ENCODE data around the gene COX6A1.

Gene COX6A1

DNA sequence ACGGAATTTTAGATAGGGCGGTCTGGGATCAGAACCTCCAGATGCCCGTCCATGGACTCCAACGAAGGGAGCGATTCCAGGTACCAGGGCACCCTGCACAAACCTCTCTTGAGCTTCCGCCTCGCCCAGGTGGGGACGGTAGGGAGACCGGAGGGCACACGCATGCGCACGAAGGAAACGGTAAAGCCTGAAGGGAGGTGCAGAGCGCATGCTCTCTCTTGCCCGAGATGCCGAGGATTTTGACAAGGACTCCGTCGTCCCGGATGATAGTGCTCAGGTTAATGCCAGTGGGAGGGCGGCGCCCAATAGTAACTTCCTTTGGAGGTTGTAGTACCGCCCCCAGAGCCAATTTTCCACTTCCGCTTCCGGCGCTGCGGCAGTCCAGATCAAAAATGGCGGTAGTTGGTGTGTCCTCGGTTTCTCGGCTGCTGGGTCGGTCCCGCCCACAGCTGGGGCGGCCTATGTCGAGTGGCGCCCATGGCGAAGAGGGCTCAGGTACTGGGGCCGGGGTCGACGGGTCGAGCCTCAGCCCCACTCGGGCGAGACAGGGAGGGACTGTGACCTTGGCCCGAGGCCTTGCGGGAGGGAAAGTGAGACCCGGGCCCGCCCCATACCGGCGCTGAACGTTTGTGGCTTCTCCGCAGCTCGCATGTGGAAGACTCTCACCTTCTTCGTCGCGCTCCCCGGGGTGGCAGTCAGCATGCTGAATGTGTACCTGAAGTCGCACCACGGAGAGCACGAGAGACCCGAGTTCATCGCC is at the start of gene COX6A1:
TSS of gene COX6A1 (plus strand) at position 379 of the 760 bp plus-strand sequence. CDS start at position 393, 14 bp downstream.
- DNase-seq = peak; percentile 96

DNA sequence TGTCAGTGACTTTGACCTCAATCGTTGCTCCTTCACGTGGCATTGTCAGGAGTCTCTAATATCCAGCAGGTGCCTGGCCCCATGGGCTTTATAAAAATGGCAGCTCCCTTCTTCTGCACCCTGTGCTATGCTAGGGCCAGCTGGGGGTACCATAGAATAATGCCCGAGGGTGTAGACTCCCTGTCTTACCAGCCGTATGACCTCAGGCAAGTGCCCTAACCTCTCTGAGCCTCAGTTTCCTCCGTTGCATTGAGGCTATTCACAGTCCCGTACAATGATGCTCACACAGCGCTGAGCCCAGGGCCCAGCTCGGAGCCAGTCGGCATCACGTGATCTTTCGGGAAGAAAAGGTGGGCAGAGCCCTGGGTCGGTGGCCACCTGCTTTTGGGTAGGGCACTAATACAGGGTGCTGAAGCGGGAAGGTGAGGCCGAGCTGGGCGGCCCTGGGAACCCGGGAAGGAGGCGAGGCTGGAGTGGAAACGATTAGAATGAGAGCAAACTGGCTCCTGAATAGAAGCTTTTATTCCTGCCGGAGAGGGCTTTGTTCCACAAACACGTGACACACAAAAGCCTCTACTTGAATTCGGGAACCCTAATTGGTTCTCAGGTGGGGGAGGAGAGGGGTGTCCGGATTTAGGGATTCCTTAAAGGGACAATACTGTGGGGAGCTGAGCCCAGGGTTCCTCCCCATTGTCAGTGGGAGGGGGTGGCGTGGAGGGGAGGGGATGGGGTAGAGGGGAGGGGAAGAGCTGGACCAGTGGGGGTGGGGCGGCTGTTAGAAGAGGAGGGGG is 49.0 kb upstream of the COX6A1 start:
- DNase-seq = no peak

DNA sequence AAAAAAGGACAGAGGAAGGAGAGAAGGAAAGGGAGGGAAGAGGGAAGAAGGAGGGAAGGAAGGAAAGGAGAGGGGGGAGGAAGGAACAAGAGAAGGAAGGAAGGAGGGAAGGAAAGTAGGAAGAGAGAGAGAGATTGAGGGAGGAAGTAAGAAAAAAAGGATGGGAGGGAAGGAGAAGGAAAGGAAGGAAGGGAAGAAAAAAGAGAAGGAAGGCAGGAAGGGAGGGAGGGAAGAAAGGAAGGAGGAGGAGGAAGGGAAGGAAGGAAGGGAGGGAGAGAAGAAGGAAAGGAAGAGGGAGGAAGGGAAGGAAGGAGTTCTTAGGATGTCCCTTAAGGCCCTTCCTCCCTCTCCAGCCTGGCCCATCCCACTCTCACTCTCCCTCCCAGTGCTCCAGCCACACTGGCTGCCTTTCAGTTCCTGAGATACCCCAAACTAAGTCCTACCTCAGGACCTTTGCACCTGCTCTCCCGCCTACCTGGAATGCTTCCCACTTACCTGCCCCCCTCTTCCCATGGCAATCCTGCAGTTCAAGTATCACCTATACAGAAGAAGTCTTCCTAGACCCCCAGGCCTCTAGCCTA is 47.3 kb upstream of the COX6A1 start:
- DNase-seq = no peak

DNA sequence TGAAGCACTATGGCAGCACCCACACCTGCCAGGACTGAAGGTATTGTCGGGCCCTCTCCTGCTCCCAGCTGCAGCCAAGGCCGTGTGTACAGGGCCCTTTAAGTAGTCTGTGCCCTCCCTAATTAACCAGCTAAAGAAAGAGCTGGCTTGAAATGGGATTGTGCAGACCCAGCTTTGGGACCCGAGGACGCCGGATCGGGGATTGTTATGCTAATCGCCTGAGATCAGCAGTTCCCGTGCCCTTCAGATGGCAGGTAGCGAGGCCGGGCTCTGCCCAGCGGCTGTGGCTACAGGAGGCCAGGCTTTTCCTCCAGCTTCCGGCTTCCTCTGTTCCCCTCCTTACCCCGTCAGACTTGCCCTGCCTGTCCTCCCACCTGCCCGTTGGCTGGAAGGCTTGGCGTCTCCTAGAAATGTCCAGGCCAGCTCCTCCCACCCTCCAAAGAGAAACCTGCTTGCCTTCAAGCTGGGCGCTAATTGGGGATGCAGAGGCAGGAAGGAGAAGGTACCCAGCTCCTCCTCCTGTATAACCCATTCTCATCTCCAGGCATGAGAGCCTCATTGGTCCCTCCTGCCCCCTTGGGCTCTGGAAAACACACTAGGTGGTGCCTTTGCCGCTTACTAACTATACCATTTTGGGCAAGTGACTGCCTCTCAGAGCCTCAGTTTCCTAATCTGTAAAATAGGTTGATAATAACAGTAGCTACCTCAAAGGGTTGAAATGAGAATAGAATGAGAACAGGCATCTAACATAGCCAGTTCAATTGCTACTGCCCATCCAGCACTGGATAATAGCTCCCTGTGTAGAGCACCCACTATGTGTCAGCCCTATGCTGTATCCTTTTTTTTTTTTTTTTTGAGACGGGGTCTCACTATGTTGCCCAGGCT is 43.2 kb upstream of the COX6A1 start:
- DNase-seq = no peak

DNA sequence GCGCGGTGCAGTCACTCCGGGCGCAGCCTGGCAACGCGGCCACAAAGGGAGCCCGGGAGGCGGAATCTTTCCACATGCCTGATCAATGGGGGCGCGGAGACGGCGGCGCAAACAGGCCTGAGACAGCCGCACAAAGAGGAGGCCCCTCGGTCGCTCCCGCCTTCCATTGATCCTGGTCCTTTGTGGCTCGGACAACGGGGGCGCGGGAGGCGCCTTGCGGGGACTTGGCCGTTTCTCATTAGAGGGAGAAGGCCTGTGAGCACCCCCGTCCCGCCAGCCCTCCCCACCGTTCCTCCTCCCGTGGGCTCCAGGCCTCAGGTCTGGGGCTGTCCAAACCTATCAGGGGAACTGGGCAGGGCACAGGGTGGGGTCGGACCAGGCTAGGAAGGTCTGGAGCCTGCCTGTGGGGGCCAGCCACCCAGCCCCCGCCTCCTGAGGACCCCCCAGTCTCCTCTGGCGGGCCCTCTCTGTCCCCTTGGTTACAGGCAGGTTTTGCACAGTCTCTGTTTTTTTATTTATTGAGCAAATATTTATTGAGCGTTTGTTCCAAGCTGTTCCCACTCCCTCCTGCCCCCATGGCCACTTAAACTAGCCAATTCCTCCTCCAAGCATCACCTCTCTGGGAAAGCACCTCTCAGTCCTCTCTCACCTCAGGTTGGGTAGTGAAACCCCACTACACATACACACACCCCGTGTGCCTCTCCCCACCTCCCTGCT is 39.9 kb upstream of the COX6A1 start:
- no peak for DNase-seq

DNA sequence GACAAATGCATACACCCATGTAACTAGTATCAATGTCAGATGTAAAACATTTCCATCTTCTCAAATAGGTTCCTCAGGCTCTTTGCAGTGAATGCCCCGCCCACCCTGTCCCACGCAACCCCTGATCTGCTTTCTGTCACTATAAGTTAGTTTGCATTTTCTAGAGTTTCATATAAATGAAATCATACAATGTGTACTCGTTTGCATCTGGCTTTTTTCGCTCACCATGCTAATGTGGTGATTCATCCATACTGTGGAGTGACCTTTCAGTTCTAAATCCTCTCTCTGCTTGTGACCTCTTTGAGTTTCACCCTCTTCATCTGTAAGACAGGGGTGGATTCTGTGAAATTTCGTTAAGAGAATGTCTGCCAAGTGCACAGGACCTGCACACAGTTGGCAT is 38.4 kb upstream of the COX6A1 start:
- no peak for DNase-seq

DNA sequence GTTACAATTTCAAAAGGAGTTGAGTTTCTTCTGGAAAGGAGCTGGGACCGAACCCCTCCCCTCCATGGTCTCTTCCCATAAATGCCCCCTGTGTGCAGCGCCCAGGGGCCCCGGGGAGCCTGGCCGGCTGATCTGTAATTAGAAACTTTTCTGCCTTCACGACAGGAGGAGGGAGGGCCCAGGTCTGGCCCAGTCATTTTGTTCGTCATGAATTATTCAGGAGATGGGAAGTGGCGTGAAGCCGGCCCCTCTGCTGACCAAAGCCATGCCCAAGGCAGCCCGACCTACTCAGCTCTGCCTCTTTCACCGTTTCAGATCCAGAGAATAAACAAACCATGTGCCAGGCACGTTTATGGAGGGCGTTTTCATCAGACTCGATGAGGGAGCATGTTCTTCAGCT is 35.7 kb upstream of the COX6A1 start:
- no peak for DNase-seq

DNA sequence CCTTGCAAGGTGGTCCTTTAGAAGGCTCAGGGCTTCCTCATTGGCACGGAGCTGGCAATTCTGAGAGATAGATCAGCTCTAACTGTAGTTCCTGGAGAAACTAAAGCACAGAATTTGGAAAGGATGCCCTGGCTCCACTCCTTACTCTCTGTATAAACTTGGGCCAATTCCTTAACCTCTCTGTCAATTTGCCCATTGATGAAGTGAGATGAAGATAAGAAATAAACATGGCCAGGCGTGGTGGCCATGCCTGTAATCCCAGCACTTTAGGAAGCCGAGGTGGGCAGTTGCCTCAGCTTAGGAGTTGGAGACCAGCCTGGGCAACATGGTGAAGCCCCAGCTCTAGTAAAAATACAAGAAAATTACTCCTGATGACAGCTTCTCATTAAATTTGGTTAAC is 34.0 kb upstream of the COX6A1 start:
- no peak for DNase-seq

DNA sequence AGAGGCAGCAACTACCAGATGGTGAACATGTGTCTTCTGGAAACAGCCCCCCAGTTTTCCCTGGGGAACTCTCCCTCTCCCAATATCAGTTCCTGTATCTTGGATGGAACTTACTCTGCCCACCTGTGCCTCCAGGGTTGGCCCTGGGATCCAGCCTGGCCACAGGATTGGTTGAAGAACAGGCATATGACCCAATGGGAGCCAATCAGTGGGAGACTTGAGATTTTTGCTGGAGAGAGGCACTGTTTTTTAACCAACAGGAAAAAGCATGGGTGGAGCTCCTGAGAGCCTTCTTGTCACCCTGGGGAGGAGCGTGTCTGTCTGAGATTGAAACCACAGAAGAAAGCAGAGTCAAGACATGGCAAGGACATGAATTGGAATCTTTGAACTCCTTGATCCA is 33.6 kb upstream of the COX6A1 start:
- DNase-seq = no peak

DNA sequence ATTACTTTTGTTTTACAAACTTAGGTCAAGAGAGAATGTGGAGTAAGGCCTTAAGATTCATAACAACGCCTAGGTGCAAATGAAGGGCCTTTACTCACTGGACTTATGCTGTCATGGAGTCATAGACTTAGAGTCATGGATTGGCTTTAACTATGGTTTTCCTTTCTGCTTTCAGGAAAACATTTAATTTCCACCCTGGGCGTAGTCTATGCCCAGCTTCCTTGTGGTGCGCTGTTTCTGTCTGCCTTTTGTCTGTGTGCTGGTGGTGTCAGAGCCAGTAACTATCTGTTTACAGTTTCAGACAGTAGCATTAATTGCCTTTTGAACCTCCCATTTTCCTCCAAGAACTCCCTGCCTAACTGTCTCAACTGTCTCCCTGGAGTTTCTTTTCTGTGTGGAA is 31.8 kb upstream of the COX6A1 start:
- no peak for DNase-seq

DNA sequence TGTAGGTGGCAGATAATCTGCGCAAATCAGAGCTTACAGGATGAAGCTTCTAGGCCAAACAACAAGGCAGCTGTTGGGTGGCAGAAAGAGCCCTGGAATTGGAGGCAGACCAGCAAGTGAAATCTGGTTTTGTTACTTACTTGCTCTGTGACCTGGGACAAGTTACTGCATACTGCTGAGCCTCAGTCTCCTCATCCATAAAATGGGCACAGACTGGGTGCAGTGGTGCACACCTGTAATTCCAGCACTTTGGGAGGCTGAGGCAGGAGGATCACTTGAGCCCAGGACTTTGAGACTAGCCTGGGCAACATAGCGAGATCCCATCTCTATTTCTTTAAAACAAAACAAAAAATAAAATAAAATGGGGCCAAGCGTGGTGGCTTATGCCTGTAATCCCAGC is 31.4 kb upstream of the COX6A1 start:
- no peak for DNase-seq

DNA sequence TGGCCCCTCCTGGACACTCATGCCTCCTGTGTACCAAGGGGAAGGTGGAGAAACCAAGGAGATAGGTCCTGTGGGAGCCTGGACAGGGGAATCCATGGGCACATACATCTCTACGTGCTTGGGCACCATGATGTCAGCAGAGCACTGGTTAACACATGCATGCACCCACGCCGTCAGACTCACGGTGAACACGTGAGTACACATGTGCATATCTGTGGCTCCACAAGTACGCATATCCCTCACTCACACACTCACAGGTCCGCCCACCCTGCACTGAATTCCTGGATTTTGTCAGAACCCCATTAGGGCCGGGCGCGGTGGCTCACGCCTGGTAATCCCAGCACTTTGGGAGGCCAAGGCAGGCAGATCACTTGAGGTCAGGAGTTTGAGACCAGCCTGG is 29.1 kb upstream of the COX6A1 start:
- DNase-seq = no peak

DNA sequence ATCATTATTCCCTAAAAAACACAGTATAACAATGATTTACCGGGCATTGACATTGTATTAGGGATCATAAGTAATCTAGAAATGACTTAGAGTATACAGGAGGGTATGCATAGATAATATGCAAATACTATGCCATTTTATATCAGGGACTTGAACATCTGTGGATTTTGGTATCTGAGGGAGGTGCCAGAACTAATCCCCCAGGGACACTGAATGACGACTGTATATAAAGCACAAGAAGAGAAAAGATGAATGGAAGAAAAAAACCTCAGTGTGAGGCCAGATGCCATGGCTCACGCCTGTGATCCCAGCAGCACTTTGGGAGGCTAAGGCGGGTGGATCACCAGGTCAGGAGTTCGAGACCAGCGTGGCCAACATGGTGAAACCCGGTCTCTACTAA is 25.5 kb upstream of the COX6A1 start:
- no peak for DNase-seq

DNA sequence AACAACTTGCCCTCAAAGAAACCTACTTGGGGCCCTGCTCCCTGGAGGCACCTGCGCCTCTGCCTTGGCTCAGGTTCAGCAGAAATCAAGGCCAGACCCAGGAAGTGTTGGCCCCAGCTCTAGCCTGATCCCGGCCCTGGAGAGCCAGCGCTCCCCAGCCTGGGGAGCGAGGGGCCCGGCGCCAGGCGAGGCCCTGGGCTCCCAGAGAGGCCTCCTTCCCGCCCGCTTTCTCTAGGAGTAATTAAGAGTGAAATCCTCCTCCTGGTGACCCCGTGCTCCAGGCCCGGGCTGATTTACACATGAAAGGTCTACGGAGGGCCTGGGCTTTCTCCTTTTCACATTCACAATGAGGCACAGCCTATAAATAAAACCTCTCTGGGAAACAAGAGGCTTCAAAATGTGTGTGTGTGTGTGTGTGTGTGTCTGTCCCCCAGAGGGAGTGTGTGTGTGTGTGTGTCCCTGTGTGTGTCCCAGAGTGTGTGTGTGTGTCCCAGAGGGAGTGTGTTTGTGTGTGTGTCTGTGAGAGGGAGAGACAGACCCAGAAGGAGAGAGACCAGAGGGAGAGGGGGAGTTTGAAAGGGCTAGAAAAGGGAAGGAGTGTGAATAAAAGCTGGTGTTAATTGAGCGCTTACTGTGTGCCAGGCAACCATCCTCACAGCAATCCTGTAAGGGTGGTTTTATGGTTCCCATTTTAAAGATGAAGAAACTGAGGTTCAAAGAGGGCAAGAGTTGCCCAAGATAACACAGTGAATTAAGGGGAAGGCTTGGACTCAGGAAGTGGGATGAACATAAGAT is 23.8 kb upstream of the COX6A1 start:
- DNase-seq = no peak

DNA sequence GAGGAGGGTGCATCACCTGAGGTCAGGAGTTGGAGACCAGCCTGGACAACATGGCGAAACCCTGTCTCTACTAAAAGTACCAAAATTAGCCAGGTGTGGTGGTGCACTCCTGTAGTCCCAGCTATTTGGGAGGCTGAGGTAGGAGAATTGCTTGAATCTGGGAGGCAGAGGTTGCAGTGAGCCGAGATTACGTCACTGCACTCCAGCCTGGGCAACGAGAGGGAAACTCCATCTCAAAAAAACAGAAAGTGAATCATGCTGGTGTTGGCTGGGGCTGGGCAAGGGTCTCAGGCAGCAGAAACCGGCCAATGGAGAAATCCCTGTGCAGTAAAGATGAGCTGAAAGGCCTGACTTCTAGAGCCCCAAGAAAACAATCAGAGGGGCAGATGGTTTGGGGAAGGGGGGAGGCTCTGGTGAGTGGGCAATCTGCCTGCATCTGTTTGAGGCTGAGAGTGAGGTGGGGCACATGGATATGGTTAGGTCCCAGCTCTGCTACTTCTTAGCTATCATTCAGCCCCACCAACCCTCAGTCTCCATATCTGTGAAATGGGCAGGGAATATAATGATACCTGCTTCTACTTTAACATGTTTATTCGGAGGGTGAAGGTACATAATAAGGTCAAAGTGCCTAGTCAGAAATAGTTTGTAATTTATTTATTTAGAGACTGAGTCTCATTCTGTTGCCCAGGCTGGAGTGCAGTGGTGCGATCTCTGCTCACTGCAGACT is 21.3 kb upstream of the COX6A1 start:
- DNase-seq = no peak

DNA sequence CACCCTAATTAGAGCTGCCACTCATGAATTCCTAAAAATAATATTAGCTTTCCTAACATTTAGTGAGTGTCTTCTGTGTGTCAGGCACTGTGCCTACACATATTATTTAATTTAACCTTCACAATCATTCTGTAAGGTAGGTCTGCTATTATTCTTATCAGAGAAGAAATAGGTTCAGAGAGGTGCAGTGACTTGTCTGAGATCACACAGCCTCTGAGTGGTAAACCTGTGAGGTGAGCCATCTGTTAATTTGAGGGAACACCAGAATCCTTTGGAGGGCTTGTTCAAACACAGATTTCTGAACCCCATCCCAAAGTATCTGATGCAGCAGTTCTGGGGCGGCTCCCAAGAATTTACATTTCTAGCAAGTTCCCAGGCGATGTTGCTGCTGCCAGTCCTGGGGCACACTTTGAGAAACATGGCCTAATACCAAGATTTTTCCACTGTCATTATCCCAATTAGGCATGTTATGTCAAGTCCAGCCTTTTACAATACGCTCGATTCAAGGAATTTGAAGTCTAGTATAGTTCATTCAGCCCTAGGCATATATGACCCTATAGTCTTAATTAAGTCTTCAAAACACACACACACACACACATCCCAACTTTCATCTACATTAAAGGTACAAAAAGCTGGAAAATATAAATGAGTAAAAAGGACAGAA is 19.9 kb upstream of the COX6A1 start:
- DNase-seq = no peak

DNA sequence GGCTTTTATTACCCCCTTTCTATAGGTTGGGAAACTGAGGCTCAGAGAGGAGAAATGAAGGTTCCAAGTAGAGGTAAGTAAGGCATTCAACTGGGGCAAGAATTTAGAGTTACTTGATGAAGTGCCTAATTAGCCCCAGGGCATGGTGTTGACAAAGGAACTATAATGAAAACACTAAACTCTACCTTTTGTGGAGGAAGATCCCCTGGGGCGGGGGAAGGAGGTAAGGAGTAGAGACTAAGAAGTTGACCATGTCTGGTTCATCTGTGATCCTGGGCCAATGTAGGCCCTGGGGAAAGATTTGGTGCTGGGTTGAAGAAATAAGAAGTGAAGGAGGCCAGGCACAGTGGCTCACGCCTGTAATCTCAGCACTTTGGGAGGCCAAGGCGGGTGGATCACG is 16.2 kb upstream of the COX6A1 start:
- no peak for DNase-seq

DNA sequence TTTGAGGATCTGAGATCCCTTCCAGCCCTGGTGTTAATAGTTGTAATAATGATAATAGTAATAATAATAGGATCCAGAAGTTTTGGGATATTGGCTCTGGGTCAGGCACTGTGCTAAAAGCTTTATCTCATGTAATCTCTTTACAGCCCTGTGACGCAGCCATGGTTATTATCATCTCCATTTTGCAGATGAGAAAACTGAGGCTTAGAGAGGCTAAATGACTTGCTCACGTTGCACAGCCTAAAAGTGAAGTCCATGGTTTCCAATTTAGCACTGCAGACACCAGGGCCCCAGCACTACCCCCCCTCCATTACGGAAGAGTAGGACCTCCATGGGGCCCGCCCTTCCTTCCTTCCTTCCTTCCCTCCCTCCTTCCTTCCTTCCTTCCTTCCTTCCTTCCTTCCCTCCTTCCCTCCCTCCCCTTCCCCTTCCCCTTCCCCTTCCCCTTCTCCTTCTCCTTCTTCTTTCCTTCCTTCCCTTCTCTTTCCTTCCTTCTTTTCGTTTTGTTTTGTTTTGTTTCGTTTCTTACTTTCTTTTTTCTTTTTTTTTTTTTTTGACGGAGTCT is 14.9 kb upstream of the COX6A1 start:
- DNase-seq = no peak

DNA sequence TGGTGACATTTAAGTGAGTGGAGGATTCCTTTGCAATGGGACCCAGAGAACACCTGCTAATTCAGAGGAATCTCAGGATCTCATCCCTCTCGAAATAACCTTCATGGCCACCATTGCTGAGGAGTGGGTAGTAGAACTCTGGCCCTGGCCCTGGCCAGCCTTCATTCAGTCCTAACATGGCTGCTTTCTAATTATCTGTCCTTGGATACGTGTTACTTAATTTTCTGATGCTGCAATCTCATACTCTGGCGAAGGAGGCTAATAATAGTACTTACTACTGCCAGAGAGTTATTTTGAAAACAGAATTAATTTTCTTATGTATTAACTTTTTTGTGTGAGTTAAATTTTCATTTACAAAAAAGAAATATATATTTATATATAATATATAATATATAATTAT is 12.1 kb upstream of the COX6A1 start:
- no peak for DNase-seq
